ENCODE data around the gene GRIN3A. TPM values are rescaled to one million over a fixed set of nuclear protein-coding genes. Genes with fewer than 3 reads are reported as not detected.
"Not testable (repeated sequence)": the region's sequence is repeated elsewhere in the genome, so short reads cannot be mapped to it uniquely, and the experiment has no call there.

The GRIN3A gene
- total RNA-seq, 2 donors from 2014 or later = 0.59 to 0.85 TPM

DNA sequence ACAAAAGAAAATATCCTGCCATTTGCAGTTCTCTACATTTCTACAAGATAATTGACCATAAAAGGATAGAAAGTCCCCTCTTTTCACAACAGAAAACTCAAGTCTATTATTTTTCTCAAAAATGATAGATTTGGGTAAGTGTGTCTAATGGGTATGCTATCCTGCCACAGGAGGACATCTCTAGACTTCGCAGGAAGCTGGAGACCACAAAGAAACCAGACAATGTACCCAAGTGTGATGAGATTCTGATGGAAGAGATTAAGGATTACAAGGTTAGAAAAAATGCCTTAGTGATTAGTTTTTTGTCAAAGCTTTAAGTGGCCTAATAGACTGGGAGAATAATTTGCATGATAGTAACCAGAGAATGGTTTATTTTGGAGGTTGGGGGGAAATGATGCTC is 176.7 kb downstream of the GRIN3A start:
- ATAC-seq (no peak), DNase-seq (no peak)
- intact Hi-C loops (cut with DNase I, micrococcal nuclease) = no loop called here

DNA sequence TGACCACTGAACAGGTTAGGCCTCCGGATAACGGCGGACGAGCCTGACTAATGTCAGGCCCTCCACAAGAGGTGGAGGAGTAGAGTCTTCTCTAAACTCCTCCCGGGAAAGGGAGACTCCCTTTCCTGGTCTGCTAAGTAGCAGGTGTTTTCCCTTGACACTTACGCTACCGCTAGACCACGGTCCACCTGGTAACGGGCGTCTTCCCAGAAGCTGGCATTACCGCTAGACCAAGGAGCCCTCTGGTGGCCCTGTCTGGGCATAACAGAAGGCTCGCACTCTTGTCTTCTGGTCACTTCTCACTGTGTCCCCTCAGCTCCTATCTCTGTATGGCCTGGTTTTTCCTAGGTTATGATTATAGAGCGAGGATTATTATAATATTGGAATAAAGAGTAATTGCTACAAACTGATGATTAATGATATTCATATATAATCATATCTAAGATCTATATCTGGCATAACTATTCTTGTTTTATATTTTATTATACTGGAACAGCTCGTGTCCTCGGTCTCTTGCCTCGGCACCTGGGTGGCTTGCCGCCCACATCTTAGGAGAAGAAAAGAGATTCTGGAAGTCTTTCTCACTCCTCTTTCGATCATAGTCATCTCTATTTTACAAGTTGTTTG is 188.9 kb downstream of the GRIN3A start:
- not testable (repeated sequence) for DNase-seq, ATAC-seq

DNA sequence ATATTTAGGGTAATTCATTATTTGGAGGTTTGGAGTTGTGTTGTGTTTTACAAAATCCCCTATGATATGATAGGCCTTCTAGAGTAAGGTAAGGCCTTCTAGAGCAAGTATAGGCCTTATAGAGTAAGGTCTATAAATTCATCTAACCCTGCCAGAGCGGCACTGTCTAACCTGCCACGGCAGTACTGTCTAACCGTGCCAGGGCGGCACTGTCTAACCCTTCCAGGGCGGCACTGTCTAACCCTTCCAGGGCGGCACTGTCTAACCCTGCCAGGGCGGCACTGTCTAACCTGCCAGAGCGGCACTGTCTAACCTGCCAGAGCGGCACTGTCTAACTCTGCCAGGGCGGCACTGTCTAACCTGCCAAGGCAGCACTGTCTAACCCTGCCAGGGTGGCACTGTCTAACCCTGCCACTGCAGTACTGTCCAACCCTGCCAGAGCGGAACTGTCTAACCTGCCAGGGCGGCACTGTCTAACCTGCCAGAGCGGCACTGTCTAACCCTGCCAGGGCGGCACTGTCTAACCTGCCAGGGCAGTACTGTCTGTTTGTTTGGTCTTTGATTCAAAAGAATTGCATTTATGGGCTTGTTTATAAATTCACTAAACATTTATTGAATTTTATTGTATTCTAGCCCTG is 195.2 kb downstream of the GRIN3A start:
- ATAC-seq = no peak
- intact Hi-C loops (cut with DNase I, micrococcal nuclease) = no loop called here
- no peak for DNase-seq

More for the DNA sequence above, 188.9 kb downstream of the GRIN3A start:
- intact Hi-C loops (cut with DNase I, micrococcal nuclease) = not testable (repeated sequence)

DNA sequence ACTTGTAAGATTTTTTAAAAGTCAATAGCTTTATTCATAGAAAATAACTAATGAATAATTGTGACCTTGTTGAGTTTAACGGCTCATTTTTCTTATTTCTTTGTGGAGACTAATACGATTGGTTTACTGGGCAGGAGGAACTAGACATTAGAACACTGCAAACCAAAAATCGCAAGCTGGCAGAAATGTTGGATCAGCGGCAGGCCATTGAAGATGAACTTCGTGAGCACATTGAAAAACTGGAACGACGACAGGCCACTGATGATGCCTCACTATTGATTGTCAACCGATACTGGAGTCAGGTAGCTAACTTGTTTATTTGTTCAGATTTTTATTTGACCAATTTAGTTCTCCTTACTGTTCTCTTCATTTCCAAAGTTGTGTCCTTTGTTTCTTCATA is 198.4 kb downstream of the GRIN3A start:
- no peak for ATAC-seq
- intact Hi-C loops (cut with DNase I, micrococcal nuclease) = no loop called here
- DNase-seq = no peak

DNA sequence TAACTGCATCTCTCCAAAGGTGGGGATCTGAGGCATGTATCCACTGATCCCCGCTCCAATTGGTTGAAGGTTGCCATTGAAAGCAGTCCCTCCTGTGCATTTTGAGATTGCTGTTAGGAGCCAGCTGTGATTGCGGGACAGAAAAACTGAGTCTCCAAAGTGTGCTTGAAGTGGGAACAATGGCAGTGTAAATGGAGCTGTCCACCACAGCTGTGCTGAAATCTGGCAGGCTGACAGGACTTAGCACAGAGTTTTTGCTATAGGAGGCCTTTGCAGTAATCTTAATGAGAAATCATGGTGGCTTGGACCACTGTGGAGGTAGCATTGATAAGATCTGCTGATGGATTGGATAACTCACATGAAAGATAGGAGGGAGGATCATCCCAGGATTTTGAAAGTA is 201.5 kb downstream of the GRIN3A start:
- peak in 1 of 2 donors; percentile 19 for DNase-seq
- intact Hi-C loops (cut with DNase I, micrococcal nuclease) = loop anchor here in 1 of 2 donors (10.0 kb wide), 1 partner anchor 142 kb away; the partner anchor contains the start of genes MRPL50 and ZNF189
- ATAC-seq = no peak

DNA sequence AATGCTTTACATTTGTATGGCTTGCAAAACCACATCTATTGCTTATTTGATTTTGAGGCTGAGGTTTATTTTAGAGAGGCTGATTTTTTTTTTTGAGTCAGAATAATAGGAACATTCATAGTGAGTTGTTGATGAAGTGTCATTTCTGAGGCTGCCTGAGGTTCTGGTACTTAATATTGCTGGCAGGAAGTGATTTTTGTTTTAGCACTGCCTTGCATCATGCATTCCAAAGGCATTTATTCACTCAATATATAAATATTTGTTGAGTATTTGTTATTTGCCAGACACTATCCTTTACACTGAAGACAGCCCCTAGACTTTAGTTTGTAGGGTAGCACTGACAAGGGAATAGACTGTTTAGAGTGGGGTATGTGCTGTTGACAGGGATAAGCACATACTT is 202.1 kb downstream of the GRIN3A start:
- ATAC-seq = no peak
- DNase-seq = no peak
- intact Hi-C loops (cut with DNase I, micrococcal nuclease) = loop anchor here in 1 of 2 donors (10.0 kb wide), 1 partner anchor 142 kb away; the partner anchor contains the start of genes MRPL50 and ZNF189

DNA sequence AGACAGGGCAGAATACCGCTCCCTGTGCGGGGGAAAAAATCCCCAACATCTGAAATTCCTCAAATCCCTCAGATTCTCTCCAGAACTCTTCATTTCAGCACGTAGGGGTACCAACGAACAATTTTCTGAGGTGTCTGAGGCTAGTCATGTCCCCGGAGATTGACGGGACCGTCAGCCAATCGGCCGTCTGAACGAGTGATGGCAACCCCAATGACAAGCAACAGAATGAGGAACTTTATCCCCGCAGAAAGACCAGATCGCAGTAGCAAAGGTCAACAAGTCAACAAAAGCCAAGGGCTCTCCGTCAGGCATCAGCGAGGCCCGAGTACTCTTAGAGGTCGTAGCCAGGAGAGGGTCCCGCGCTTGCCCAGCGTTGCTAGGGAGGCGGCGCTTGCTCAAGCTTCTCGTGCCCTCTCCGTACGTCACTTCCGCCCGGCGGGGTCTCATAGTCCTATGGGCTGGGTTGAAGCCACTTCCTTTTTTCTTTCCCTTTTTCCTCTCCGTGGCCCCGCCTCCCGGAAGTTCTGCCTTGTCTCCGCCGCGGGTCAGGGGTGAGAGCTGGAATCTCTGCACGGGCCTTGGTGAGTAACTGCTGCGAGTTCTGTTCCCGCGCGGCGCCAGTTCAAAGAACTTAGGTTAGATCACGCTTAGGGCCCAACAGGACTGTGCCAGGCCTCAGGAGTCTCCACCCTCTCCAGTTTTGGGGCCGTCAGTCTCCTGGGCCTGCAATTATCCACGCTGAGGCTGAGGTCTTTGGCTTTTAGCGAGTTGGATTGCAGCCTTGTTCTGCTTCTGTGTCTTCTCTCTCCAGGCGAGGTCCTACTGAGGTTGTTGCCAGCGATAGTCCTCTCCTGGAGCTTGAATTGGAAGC is 204.9 kb downstream of the GRIN3A start, which contains the start of gene RNF20:
Gene RNF20 (plus strand): TSS at position 520 of the 871 bp plus-strand sequence. CDS start 1,571 bp downstream, outside the sequence.
- ATAC-seq = peak; percentile 98
- intact Hi-C loops (cut with DNase I, micrococcal nuclease) = loop anchor here in 1 of 2 donors (10.0 kb wide), 1 partner anchor 139 kb away; the partner anchor contains the start of genes MRPL50 and ZNF189
- peak; percentile 100 for DNase-seq

DNA sequence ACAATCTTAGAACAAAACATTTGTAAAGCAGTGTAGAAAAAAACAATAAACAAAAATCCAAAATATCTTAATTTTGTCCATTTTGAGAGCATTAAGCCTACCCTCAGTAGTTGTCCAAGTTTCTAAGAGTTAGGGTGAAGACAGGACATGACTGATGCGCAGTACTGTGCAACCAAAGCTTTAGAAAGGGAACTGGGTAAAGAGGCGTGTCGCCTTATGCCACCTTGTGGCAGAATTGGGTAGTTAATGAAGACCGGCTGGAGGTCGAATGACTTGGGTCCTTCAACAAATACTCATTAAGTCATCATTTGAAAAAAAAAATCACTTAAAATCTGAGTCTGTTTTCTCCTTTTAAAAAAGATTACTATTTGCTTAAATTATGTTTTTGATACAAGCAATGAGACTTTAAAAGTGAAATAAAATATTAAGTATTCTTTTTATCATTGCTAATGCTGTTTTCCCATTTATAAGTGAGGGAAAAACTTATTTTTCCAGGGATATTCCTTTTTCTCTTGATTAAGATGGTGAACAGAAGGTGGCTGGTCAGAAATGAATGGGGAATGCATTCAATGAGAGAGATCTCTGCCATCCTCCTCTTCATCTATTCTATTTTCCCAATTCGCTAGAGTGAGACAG is 208.3 kb downstream of the GRIN3A start:
- ATAC-seq (peak; percentile 40), DNase-seq (peak; percentile 32 to 60)
- intact Hi-C loops (cut with DNase I, micrococcal nuclease) = loop anchor here in 1 of 2 donors (2.0 to 10.0 kb wide), 2 partner anchors 71 to 135 kb away; partner anchors contain the start of genes MRPL50 and ZNF189

DNA sequence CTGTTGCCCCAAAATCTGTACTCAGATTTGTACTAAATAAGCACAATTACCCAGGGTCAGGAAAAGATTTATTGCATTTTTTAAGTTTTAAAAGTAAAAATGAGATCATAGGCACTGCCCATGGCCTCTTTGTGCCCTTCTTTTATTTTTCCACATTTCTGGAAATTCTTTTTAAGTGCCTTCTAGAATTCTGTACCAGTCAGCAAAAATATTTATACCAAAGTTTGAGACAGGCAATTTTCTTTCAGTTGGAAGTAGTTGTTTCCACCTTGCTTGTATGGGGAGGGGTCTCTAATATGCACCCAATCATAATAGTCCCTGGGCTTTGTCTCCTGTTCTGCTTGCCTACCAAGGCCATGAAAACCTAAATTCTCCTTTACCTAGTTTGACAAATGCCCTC is 210.4 kb downstream of the GRIN3A start:
- DNase-seq (no peak), ATAC-seq (no peak)
- intact Hi-C loops (cut with DNase I, micrococcal nuclease) = no loop called here

DNA sequence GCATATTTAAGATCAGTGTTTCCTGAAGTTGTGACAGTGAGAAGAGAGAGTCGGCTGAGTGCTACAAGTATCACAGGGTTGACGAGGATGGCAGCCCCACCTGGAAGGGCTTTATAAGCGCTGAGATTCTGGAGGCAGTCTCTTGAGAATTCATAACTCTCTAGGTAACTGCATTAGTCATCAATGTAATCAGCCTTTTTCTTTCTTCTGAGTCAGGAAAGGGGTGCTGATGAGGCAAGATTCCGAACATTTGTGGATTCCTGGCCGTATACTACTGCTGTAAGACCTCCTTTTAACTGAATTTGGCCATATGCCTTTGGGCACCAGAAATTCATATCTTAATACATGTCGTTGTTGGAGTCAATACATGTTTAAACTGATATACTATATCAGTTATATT is 211.4 kb downstream of the GRIN3A start:
- intact Hi-C loops (cut with DNase I, micrococcal nuclease) = no loop called here
- no peak for DNase-seq
- no peak for ATAC-seq

DNA sequence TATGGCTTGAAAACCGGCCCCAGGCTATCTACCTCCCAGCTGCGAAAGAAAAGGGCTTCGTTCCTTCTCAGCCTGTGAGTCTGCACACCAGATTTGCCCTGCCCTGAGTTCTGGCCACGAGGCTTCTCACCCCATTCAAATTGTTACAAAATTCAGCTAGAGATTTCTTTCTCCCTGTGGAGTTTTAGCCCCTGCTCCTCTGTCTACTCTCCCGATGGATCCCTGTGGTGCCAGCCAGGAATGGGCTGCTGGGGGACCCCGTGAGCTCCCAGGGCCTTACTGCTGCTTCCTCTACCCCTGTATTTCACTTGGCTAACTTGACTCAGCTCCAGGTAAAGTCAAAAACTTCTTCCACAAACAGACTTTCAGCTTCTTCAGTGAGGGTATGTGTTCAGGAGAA is 214.1 kb downstream of the GRIN3A start:
- no peak for DNase-seq
- ATAC-seq = no peak
- intact Hi-C loops (cut with DNase I, micrococcal nuclease) = no loop called here

Other genes with a start within 250 kb of the GRIN3A start
- gene RNF20, start 204.8 kb downstream of the GRIN3A start, total RNA-seq = 10 to 100 TPM; 31.9 to 35.0 TPM
- under 1 TPM in 1 of 2 donors, not detected in 1; 0.12 TPM for gene PPP3R2, start 143.7 kb downstream of the GRIN3A start, total RNA-seq

Measured in left colon (tissue), 2 donors.